Osteoblast (primary cell): ENCODE data around the gene PPP5C. TPM values are rescaled to one million over a fixed set of nuclear protein-coding genes. Genes with fewer than 3 reads are reported as not detected.
"Not testable (repeated sequence)": the region's sequence is repeated elsewhere in the genome, so short reads cannot be mapped to it uniquely, and the experiment has no call there.

Experiments
- DNase-seq: peaks from one replicate; pipeline ENCODE4 v3.0.0; 2011; ENCODE audit warnings: low spot score, mixed read lengths; ENCODE audit not compliant: insufficient read length; ENCODE audit errors: missing footprints
- H2AFZ ChIP-seq: 2 replicates; pipeline ENCODE4 v1.6.0; 2011; ENCODE audit warnings: mild to moderate bottlenecking, low read length
- H3K27ac ChIP-seq: 2 replicates; pipeline ENCODE4 v1.5.1; 2011; ENCODE audit warnings: mild to moderate bottlenecking, low read depth, low read length, moderate library complexity
- H3K27me3 ChIP-seq: 2 replicates; pipeline ENCODE4 v1.6.0; 2012; ENCODE audit warnings: mild to moderate bottlenecking, control low read depth, inconsistent platforms, low read length, moderate library complexity; ENCODE audit not compliant: insufficient read depth
- H3K36me3 ChIP-seq: 2 replicates; pipeline ENCODE4 v1.5.1; 2011; ENCODE audit warnings: mild to moderate bottlenecking, low read length, control low read depth, moderate library complexity; ENCODE audit not compliant: insufficient read depth
- H3K4me1 ChIP-seq: 2 replicates; pipeline ENCODE4 v1.5.1; 2011; ENCODE audit warnings: mild to moderate bottlenecking, low read length, control low read depth, moderate library complexity; ENCODE audit not compliant: insufficient read depth
- H3K4me2 ChIP-seq: 2 replicates; pipeline ENCODE4 v1.6.0; 2011; ENCODE audit warnings: mild to moderate bottlenecking, low read length; ENCODE audit not compliant: insufficient read depth
- H3K4me3 ChIP-seq: fragments of 200-600 bp; sonication (generic); 3 replicates; pipeline ENCODE4 v1.5.1; 2012; ENCODE audit warnings: mild to moderate bottlenecking, low read length, inconsistent platforms; ENCODE audit not compliant: insufficient read depth
- H3K79me2 ChIP-seq: 2 replicates; pipeline ENCODE4 v1.6.0; 2012; ENCODE audit warnings: mild to moderate bottlenecking, low read length, control low read depth, inconsistent platforms; ENCODE audit not compliant: insufficient read depth
- H3K9me3 ChIP-seq: 2 replicates; pipeline ENCODE4 v1.5.1; 2011; ENCODE audit warnings: low read depth, low read length, control low read depth
- H4K20me1 ChIP-seq: 2 replicates; pipeline ENCODE4 v1.6.0; 2012; ENCODE audit warnings: mild to moderate bottlenecking, low read length, control low read depth; ENCODE audit not compliant: insufficient read depth
- total RNA-seq: library from RNA; depleted of rRNA; stranded (reverse); fragments of >200 nt; gene quantifications from 2 replicates; pipeline ENCODE4 v1.2.3, GENCODE V29; 2012
- TF ChIP-seq, protein P1 (sequence below): IDR thresholded peaks from 2 replicates; pipeline ENCODE4 v1.5.1; 2011; ENCODE audit warnings: mild to moderate bottlenecking, low read depth, low read length, moderate library complexity; ENCODE audit errors: extremely low read depth

PPP5C gene
- total RNA-seq, 1 donor = 36.6 TPM

DNA sequence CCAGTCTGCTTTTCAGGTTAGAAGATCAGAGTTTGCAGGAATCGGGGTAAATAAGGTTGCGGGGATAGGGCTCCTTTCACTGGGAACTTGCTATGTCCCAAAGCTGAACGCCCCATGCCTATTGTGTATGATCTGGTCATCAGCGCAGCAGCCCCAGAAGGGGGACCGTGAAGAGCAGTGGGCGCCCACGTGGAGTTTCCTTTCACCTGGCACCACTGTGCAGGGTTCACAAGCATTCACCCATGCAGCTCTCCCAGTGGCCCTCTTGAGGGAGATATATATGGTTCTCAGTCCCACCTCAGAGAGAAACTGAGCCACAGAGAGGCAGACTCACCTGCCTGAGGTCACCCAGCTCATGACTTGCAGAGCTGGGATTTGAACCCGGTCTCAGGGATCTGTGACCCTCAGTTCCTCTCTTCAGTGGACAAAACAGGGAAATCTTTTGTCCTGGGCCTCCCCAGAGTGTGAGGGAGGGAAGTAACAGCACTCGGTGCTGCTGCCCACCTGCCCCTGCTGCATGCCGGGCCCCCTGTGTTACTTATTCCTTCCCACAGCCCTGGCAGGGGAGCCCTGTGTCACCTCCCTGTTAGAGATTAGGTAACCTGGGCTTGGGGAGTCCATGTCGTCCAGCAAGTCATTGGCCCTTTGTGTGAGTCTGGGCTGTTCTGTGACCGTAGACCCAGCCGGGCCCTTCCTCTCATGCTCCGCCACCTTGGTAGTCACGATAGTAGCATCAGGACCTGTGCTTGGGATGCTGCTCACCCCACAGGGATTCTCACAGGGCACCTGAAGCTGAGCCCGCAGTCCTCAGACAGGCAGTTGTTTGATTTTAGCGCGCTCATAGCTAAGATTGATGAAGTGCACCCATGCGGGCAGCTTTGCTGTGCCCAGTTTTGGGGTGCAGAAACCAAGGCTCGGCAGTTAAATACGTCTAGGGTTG, 27.9 kb downstream of the PPP5C start:
- no peak overlapping the region for H2AFZ ChIP-seq

DNA sequence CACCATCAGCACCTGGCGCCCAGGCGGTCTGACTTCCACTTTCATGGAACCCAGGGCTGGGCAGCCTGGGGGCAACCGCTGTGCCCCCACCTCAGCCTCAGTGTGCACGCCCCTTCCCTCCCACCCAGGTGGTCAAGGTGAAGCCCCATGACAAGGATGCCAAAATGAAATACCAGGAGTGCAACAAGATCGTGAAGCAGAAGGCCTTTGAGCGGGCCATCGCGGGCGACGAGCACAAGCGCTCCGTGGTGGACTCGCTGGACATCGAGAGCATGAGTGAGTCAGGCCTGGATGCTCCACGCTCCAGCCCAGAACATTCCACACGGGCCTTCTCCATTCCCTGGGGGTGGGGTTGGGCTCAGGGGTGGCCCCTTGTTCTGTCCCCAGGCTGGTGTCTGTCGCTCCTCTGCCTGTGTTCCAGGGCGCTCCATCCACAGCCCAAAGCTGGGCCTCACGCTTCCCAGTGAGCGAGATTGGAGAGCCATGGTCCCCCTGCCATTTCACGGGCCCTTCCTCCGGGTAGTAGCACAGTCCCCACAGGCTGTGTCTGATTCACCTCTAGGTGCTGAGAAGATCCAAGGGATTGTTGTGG, 28.7 kb downstream of the PPP5C start:
- not testable (repeated sequence) for H3K4me3 ChIP-seq, H3K9me3 ChIP-seq, H2AFZ ChIP-seq, H3K27ac ChIP-seq, H3K27me3 ChIP-seq, DNase-seq, H3K4me2 ChIP-seq
- Histone ChIP-seq H3K36me3 (peaks cover 19% of the 10 kb centered on the region), H3K4me1 (peaks cover 40% of the 10 kb centered on the region), H4K20me1 (peaks cover 23% of the 10 kb centered on the region), H3K79me2 (peaks cover 31% of the 10 kb centered on the region)

More for the DNA sequence above, 27.9 kb downstream of the PPP5C start:
- no peaks in the 10 kb centered on the region for H3K9me3 ChIP-seq
- H3K36me3 ChIP-seq = peaks cover 22% of the 10 kb centered on the region
- H3K79me2 ChIP-seq = peaks cover 30% of the 10 kb centered on the region
- no peaks in the 10 kb centered on the region for H3K27me3 ChIP-seq
- TF ChIP-seq, protein P1, sequence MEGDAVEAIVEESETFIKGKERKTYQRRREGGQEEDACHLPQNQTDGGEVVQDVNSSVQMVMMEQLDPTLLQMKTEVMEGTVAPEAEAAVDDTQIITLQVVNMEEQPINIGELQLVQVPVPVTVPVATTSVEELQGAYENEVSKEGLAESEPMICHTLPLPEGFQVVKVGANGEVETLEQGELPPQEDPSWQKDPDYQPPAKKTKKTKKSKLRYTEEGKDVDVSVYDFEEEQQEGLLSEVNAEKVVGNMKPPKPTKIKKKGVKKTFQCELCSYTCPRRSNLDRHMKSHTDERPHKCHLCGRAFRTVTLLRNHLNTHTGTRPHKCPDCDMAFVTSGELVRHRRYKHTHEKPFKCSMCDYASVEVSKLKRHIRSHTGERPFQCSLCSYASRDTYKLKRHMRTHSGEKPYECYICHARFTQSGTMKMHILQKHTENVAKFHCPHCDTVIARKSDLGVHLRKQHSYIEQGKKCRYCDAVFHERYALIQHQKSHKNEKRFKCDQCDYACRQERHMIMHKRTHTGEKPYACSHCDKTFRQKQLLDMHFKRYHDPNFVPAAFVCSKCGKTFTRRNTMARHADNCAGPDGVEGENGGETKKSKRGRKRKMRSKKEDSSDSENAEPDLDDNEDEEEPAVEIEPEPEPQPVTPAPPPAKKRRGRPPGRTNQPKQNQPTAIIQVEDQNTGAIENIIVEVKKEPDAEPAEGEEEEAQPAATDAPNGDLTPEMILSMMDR = no peak
- no peak for DNase-seq
- no peak overlapping the region for H3K4me2 ChIP-seq
- H3K4me3 ChIP-seq = no peak overlapping the region
- H4K20me1 ChIP-seq = peaks cover 23% of the 10 kb centered on the region
- H3K27ac ChIP-seq = peak overlapping the region; percentile 85
- peaks cover 40% of the 10 kb centered on the region for H3K4me1 ChIP-seq

DNA sequence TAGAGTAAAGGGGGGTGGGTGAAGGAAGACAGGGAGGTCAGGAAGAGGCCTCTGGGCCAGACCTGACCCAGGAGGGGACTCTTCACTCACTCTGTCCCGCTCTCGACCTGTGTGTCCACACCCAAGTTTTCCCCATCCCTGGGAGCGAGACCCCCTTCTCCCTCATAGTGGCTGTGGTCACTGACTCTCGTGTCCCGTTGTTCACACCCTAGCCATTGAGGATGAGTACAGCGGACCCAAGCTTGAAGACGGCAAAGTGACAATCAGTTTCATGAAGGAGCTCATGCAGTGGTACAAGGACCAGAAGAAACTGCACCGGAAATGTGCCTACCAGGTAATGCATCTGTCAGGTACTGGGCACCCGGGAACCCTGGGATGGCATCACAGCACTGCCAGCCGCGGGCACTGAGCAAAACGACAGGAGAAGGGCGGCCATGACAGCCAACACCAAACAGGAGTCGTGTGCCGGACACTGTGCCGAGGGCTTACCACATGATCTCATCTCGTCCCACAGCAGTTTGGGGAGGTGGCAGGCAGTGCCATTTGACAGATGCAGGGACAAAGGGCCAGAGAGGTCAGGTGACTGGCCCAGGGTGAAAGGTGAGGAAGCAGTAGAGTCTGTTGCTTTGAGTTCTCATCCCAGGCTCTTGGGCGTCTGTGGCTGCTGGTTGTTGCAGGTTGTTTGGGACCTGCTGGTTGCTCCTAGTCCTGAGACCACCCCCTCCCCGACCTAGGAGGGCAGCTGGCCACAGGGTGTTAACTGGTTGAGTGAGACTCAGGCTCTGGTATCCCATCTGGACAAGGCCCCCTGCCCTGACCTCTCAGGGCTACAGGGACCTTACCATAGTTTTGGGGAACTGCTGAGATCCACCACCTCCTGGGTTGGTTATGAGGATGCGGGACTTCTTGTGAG, 29.6 kb downstream of the PPP5C start:
- Histone ChIP-seq H4K20me1 (peaks cover 19% of the 10 kb centered on the region), H3K27ac (no peak overlapping the region), H3K4me2 (no peak overlapping the region), H3K27me3 (no peaks in the 10 kb centered on the region), H3K79me2 (peaks cover 29% of the 10 kb centered on the region), H3K4me3 (no peak overlapping the region), H3K36me3 (peaks cover 14% of the 10 kb centered on the region), H3K9me3 (no peaks in the 10 kb centered on the region), H2AFZ (no peak overlapping the region), H3K4me1 (peaks cover 39% of the 10 kb centered on the region)
- no peak for DNase-seq
- TF ChIP-seq, protein P1 = no peak

DNA sequence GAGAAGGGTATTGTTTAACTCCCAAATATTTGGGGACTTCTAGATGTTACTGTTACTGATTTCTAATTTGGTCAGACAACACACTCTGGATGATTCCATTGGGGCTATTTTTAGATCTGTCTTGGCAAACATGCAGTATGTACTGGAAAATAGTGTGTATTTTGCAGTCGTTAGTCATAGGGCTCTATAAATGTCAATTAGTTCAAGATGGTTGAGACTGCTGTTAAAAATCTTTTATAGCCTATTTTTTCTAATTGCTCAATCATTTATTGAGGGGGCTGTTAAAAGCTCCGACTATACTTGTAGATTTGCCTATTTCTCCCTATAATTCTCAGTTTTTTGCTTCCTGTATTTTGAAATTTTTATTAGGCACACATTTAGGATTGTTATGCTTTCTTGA, 31.4 kb downstream of the PPP5C start:
- Histone ChIP-seq H3K36me3 (peaks cover 25% of the 10 kb centered on the region), H3K9me3 (no peaks in the 10 kb centered on the region), H3K4me1 (peaks cover 24% of the 10 kb centered on the region), H3K4me2 (peak overlapping the region; percentile 41), H3K4me3 (no peak overlapping the region), H2AFZ (no peak overlapping the region), H3K79me2 (peaks cover 23% of the 10 kb centered on the region), H3K27me3 (no peaks in the 10 kb centered on the region), H4K20me1 (peaks cover 11% of the 10 kb centered on the region), H3K27ac (peak overlapping the region; percentile 68)
- peak; percentile 90 for DNase-seq
- TF ChIP-seq, protein P1 = no peak
